ENCODE data around the gene IL5RA.

DNA sequence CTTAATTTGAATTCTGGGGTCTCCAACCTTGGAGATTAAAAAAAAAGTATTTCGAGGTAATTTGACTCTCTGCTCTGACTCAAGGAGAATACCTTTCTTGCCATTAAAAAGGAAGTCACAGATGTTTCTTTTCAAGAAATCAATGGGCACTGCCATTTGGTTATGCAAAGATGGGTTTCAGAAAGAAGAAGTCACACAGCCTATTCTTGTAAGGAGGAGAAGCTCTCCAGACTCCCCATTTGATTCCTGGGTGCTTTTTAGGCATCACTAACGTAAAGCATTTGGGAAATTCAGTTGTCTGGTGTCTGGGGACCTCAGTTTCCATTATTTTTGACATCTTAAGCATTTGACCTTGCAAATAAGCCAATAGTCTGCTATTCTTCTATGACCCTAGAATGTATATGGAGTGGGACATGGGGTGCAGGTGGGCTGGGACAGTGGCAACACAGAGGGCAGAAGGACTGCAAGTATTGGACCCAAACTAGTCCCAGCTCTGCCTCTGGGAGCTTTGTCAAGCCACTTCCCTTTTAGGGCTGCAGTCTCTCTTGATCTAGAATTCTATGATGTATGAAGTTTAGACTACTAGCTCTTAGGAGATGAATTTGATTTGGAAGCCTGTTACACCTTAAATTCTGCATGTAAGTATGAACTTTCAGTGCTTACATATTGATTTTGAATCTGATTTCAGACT lies 27.8 kb downstream of the IL5RA start:
- TF ChIP-seq POLR2AphosphoS5 (IDR thresholded peaks at IDR 0.05; ENCODE audit: low read depth, low read length) (no peak), TAF1 (IDR thresholded peaks at IDR 0.05; ENCODE audit: borderline replicate concordance, insufficient read depth, low read length) (no peak)
